Thyroid gland (tissue), 4 donors: ENCODE data around the gene SLC47A2. TPM values are rescaled to one million over a fixed set of nuclear protein-coding genes. Genes with fewer than 3 reads are reported as not detected.

Source experiments
- DNase-seq, 2 donors: peaks; one replicate each; pipeline ENCODE4 v3.0.0-alpha.2; 2019
- H3K27ac ChIP-seq, 3 donors: fragments of 200-600 bp; sonication (generic); 1 replicate in 2 of 3; 2 replicates in 1 of 3; pipeline ENCODE4 v1.5.1; 2016 to 2019; ENCODE audit warnings: mild to moderate bottlenecking in 1 of 3, moderate library complexity in 1 of 3
- H3K27me3 ChIP-seq: fragments of 200-600 bp; sonication (generic); one replicate; pipeline ENCODE4 v1.5.1; 2019
- H3K36me3 ChIP-seq, 2 donors: fragments of 200-600 bp; sonication (generic); one replicate each; pipeline ENCODE4 v1.5.1; 2016 to 2019
- H3K4me1 ChIP-seq, 2 donors: fragments of 200-600 bp; sonication (generic); one replicate each; pipeline ENCODE4 v1.5.1; 2017 to 2019
- H3K4me3 ChIP-seq, 3 donors: fragments of 200-600 bp; sonication (generic); replicated peaks in 1 of 3; 1 replicate in 2 of 3; 2 replicates in 1 of 3; pipeline ENCODE4 v1.5.1; 2016; ENCODE audit warnings: mild to moderate bottlenecking in 1 of 3
- H3K9me3 ChIP-seq: fragments of 200-600 bp; sonication (generic); one replicate; pipeline ENCODE4 v1.5.1; 2017
- CTCF ChIP-seq, 6 experiments: fragments of 200-600 bp in 3 of 6; fragments of 450-650 bp in 3 of 6; sonication (generic) in 3 of 6; IDR thresholded peaks; one replicate each; pipeline ENCODE4 v1.5.1; 2016 to 2019; ENCODE audit warnings: antibody characterized with exemption in 6 of 6, mild to moderate bottlenecking in 2 of 6, inconsistent platforms in 1 of 6, moderate library complexity in 1 of 6
- POLR2A ChIP-seq, 2 donors: fragments of 450-650 bp; IDR thresholded peaks; one replicate each; pipeline ENCODE4 v1.6.1; 2017; ENCODE audit warnings: antibody characterized with exemption in 2 of 2, mild to moderate bottlenecking in 2 of 2, moderate library complexity in 1 of 2
- WGBS, 2 donors: methylation state at CpG; one replicate each; pipeline ENCODE4 v1.1.5; 2017; 5-methylcytosine and 5-hydroxymethylcytosine counted together
- intact Hi-C: fragments of 100-400 bp; cut with DNase I; formaldehyde crosslinking; loops from one replicate; pipeline ENCODE4 v1.15.1; 2023
- total RNA-seq, 4 donors: library from RNA; depleted of rRNA; stranded (reverse); fragments of >200 nt; gene quantifications; one replicate each; pipeline ENCODE4 v1.2.3, GENCODE V29; 2016

The SLC47A2 gene
- total RNA-seq, 4 donors from 2014 or later, result 0.45 to 1.4 TPM; not detected in 2

- Histone ChIP-seq H3K27ac (no peak overlapping the region), H3K4me3 (no peak overlapping the region), H3K4me1 (peaks cover 31 to 53% of the 10 kb centered on the region in 2 donors), H3K36me3 (no peaks in the 10 kb centered on the region), H3K9me3 (no peaks in the 10 kb centered on the region), H3K27me3 (no peaks in the 10 kb centered on the region)
- no peak for DNase-seq
- 83 to 100% methylated on average over 1 of the region's 1 CpG for WGBS, 2 donors
- TF ChIP-seq CTCF (IDR thresholded peaks at IDR 0.05), result no peak
- intact Hi-C loops, result no loop called here
Observed at GRCh38 chr17:19723964-19724363, 7.6 kb upstream of the SLC47A2 start.

DNA sequence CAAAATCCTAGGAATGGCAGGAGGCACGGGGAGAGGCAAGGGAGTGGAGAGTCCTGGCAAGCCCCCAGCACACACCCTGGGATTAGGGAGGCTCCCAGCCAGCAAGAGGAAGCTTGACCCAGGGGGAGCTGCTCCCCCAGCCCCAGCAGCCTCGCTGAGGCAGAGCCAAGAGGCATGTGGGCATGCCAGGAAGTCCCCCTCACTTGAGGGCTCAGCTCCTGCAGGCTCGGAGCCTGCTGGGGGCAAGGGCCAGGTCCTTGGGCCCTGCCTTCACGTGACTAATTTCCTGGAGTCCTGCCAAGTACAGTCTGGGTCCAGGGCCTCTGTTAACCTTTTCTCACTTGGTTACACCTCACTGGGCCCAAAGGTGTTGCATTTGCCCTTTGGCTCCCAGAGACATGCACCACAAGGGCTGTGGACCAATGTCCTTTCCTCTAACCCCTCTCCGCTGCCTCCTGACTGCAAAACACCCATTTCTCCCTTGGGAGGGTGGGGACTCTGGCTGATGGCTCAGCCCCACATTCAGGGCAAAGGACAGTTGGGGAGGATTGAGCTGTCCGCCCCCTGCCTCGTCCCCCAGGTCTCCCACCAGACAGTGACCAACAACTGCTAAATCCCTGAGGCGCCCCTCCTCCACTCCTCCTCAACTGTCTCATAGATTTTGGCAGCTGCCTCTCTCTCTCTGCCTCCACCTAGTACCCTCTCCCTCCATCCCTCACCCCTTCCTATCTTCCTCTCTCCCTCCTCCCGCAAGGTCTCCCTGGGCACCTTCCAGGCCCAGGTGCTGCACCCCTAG, 4.4 kb upstream of the SLC47A2 start:
- Histone ChIP-seq H3K27ac (peak overlapping the region; percentile 32 to 59 (median 47)), H3K9me3 (no peaks in the 10 kb centered on the region), H3K4me1 (peaks cover 26 to 55% of the 10 kb centered on the region in 2 donors), H3K27me3 (no peaks in the 10 kb centered on the region), H3K4me3 (no peak overlapping the region), H3K36me3 (no peaks in the 10 kb centered on the region)
- intact Hi-C loops, result no loop called here
- DNase-seq, result peak; percentile 82 to 85
- TF ChIP-seq POLR2A (IDR thresholded peaks at IDR 0.05) (no peak), CTCF (IDR thresholded peaks at IDR 0.05) (no peak)
- 42 to 50% methylated on average over 7 to 8 of the region's 9 CpGs for WGBS, 2 donors

DNA sequence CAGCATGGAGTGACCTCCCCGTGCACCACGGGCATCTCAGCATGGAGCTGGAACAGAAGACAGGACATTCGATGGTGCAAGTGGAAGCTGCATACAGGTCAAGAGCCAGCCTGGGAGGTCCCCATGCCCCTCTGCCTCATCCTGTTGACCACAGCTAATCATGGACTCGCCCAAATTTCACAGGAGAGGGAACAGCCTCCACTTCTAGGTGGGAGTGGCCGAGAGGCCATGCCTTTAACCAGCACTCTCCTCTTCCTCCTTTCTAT, 3.8 kb upstream of the SLC47A2 start:
- H3K4me3 ChIP-seq, result no peak overlapping the region
- H3K27me3 ChIP-seq, result no peaks in the 10 kb centered on the region
- intact Hi-C loops, result no loop called here
- WGBS, 2 donors, result 69 to 78% methylated on average over 5 of the region's 5 CpGs
- no peak for DNase-seq
- TF ChIP-seq CTCF (IDR thresholded peaks at IDR 0.05) (no peak), POLR2A (IDR thresholded peaks at IDR 0.05) (no peak)
- H3K9me3 ChIP-seq, result no peaks in the 10 kb centered on the region
- H3K27ac ChIP-seq, result peak overlapping the region; percentile 1 to 59 (median 47)
- H3K36me3 ChIP-seq, result no peaks in the 10 kb centered on the region
- H3K4me1 ChIP-seq, result peaks cover 26 to 58% of the 10 kb centered on the region in 2 donors

DNA sequence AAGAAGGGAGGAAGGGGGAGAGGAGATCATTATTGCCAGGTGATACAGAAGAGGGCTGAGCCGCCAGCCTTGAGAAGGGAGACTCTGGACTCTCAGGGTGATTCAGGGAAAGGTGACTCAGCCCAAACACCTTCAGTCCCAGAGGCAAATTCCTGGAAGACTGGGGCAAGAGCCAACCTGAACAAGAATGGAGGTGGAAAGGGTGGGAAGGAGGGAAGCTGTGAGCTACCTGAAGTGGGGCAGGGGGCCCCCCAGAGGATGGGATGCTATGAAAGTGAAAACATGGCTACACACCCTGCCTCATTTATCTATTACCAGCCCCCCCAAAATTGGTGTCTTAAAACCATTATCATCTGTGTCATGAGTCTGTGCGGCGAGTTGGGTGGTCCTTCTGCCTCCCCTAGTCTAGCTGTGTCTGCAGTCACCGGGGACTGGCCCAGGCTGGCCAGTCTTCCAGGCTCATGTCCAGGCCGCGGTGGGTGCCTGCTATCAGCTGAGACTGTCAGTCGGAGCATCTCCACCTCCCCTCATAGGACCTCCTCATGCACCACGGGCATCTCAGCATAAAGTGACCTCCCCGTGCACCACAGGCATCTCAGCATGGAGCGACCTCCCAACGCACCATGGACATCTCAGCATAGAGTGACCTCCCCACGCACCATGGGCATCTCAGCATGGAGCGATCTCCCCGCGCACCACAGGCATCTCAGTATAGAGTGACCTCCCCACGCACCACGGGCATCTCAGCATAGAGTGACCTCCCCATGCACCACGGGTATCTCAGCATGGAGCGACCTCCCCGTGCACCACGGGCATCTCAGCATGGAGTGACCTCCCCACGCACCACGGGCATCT, 3.2 kb upstream of the SLC47A2 start:
- Histone ChIP-seq H3K27me3 (no peaks in the 10 kb centered on the region), H3K9me3 (no peaks in the 10 kb centered on the region), H3K4me3 (no peak overlapping the region), H3K4me1 (peaks cover 28 to 63% of the 10 kb centered on the region in 2 donors), H3K36me3 (no peaks in the 10 kb centered on the region), H3K27ac (peak overlapping the region in 1 of 3 donors; percentile 59)
- DNase-seq, result no peak
- intact Hi-C loops, result no loop called here
- TF ChIP-seq POLR2A (IDR thresholded peaks at IDR 0.05), result no peak
- no peak for TF ChIP-seq CTCF (IDR thresholded peaks at IDR 0.05)
- WGBS, 2 donors, result 92% methylated on average over 17 to 23 of the region's 23 CpGs
